GM18951 (cell line): Measurements from ENCODE around the gene ELAVL1.
"Not testable (repeated sequence)": the region's sequence is repeated elsewhere in the genome, so short reads cannot be mapped to it uniquely, and the experiment has no call there.

Experiments
- POLR2A ChIP-seq: IDR thresholded peaks from 4 replicates; pipeline ENCODE4 v1.6.1; 2011; ENCODE audit warnings: mild to moderate bottlenecking; ENCODE audit not compliant: insufficient read length, insufficient read depth; ENCODE audit errors: extremely low read depth
- in situ Hi-C: fragments of 300-500 bp; cut with MboI; formaldehyde crosslinking; loops from one replicate; pipeline ENCODE4 v1.12.0; 2022; ENCODE audit warnings: low sequenced_read_pairs, mixed read lengths, inconsistent platforms; ENCODE audit not compliant: unreplicated experiment

Gene ELAVL1

GRCh38 chr19:7943444-7944176 is 61.8 kb downstream of the ELAVL1 start, which contains the start of gene TIMM44:
Gene TIMM44, minus strand, starts transcription at chr19:7943666. Its CDS starts 15 bp downstream, at chr19:7943651.
- peak; percentile 91 for TF ChIP-seq POLR2A
- in situ Hi-C loops: no loop called here

DNA sequence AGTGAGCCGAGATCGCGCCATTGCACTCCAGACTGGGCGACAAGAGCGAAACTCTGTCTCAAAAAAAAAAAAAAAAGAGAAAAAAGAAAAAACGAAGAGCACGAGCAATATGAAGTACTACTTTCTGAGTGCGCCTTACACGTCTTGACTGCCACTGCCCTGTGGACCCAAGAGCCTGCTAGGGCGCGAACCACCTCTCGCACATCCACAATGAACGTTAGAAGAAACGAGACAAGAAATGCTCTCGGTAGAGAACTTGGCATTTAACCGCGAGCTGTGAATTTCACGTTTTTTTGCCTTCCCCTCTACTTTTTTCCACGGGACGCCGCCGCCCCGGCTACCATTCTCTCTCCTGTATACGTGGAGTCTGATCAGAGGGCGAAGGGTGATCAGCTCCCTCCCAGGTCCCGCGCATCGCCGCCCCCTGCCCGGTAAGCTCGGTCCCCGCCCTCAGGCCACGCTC is 62.4 kb downstream of the ELAVL1 start:
- in situ Hi-C loops: no loop called here
- TF ChIP-seq POLR2A: no peak

GRCh38 chr19:7941895-7942596 is 63.4 kb downstream of the ELAVL1 start:
- no peak for TF ChIP-seq POLR2A
- in situ Hi-C loops: no loop called here

- in situ Hi-C loops: no loop called here
- no peak for TF ChIP-seq POLR2A
These were observed 64.6 kb downstream of the ELAVL1 start for GRCh38 chr19:7940841-7941240.

DNA sequence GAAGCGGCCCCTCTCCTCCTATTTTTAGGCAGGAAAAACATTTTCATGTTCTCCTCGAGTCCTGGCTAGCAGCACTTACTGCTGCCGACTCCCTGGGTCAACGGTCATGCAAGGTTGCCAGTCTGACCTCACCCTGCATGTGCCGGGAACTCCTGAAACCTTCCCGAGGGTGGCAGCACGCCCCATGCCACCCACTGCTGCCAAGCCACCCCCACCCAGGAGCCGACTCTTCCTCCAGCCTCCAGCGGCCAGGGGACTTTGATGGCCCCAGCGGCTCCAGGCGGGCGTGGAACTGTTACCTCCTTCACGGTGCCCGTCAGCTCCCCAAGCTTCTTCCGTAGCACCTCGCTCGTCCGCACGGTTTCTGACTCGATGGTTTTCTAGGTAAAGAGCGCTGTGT is 70.7 kb downstream of the ELAVL1 start:
- no peak for TF ChIP-seq POLR2A
- in situ Hi-C loops: no loop called here

GRCh38 chr19:7933828-7934725 is 71.4 kb downstream of the ELAVL1 start:
- in situ Hi-C loops: no loop called here
- no peak for TF ChIP-seq POLR2A

- in situ Hi-C loops: no loop called here
These were observed 72.0 kb downstream of the ELAVL1 start for GRCh38 chr19:7933411-7933810.

GRCh38 chr19:7932930-7933300 is 72.5 kb downstream of the ELAVL1 start:
- no peak for TF ChIP-seq POLR2A
- in situ Hi-C loops: no loop called here

More at GRCh38 chr19:7933411-7933810, 72.0 kb downstream of the ELAVL1 start:
- no peak for TF ChIP-seq POLR2A

GRCh38 chr19:7932276-7932929 is 73.0 kb downstream of the ELAVL1 start:
- in situ Hi-C loops: no loop called here
- no peak for TF ChIP-seq POLR2A

GRCh38 chr19:7931221-7932061 is 74.0 kb downstream of the ELAVL1 start:
- TF ChIP-seq POLR2A: no peak

GRCh38 chr19:7930765-7931164 is 74.7 kb downstream of the ELAVL1 start:
- in situ Hi-C loops: no loop called here
- no peak for TF ChIP-seq POLR2A

More at GRCh38 chr19:7931221-7932061, 74.0 kb downstream of the ELAVL1 start:
- in situ Hi-C loops: no loop called here

GRCh38 chr19:7930030-7930429 is 75.4 kb downstream of the ELAVL1 start:
- in situ Hi-C loops: not testable (repeated sequence)
